IPS DF 6.9 (cell line): ENCODE measurements around the gene NOD2.

Experiments used
- DNase-seq: peaks from one replicate; pipeline ENCODE4 v3.0.0-alpha.2; 2013; ENCODE audit warnings: low read depth, low spot score
- H3K27ac ChIP-seq: one replicate; pipeline ENCODE4 v1.5.1; 2013; ENCODE audit warnings: low read length, control low read depth
- H3K27me3 ChIP-seq: 2 replicates; pipeline ENCODE4 v1.6.1; 2013; ENCODE audit warnings: mild to moderate bottlenecking, low read length; ENCODE audit not compliant: control insufficient read depth, insufficient read depth
- H3K36me3 ChIP-seq: 2 replicates; pipeline ENCODE4 v1.6.1; 2013; ENCODE audit warnings: low read length; ENCODE audit not compliant: control insufficient read depth, insufficient read depth
- H3K4me1 ChIP-seq: 2 replicates; pipeline ENCODE4 v1.6.1; 2013; ENCODE audit warnings: low read length; ENCODE audit not compliant: control insufficient read depth, insufficient read depth
- H3K4me3 ChIP-seq: 2 replicates; pipeline ENCODE4 v1.5.1; 2013; ENCODE audit warnings: mild to moderate bottlenecking, low read length
- H3K9me3 ChIP-seq: 2 replicates; pipeline ENCODE4 v1.6.1; 2013; ENCODE audit warnings: low read length, inconsistent platforms; ENCODE audit not compliant: control insufficient read depth, insufficient read depth
- WGBS: extraction: QIAGEN DNeasy Blood & Tissue Kit; methylation state at CpG from one replicate; pipeline ENCODE4 v1.1.7; 2013; ENCODE audit warnings: mixed read lengths, missing lambda C conversion rate; ENCODE audit not compliant: insufficient read length, insufficient coverage; 5-methylcytosine and 5-hydroxymethylcytosine counted together

The NOD2 gene

GRCh38 chr16:50692644-50692998 is 785 bp upstream of the NOD2 start:
- Histone ChIP-seq H3K4me1 (no peaks in the 10 kb centered on the region), H3K4me3 (no peak overlapping the region), H3K9me3 (no peaks in the 10 kb centered on the region), H3K27me3 (peaks cover 2% of the 10 kb centered on the region; the same call in 1 of the 2 replicates), H3K36me3 (no peaks in the 10 kb centered on the region), H3K27ac (no peak overlapping the region)
- DNase-seq = no peak
- WGBS = 100% methylated on average over 4 of the region's 4 CpGs

DNA sequence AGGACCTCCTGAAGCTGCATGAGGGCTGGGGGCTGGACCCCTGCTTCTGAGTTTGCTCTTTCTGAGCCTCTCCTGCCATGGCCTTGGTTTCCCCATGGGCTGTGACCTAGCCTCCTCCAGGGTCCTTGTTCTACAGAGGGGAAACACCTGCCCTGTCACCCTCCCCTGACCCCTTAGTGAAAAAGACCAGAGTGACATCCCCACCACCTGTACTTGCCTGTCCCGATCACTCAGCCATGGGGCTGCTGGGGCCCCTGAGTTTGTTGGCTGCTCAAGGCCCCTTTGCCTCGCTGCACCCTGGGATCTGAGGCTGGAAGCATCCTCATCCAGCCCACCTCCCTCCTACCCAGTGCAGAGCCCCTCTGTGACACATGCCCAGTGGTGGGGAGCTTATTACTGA is 800 bp downstream of the NOD2 start:
- no peak for DNase-seq
- Histone ChIP-seq H3K4me1 (no peaks in the 10 kb centered on the region), H3K27ac (no peak overlapping the region), H3K36me3 (no peaks in the 10 kb centered on the region), H3K4me3 (no peak overlapping the region), H3K27me3 (peaks cover 2% of the 10 kb centered on the region; the same call in 1 of the 2 replicates), H3K9me3 (no peaks in the 10 kb centered on the region)
- no CpG with 5 or more reads among the region's 2 CpGs for WGBS

DNA sequence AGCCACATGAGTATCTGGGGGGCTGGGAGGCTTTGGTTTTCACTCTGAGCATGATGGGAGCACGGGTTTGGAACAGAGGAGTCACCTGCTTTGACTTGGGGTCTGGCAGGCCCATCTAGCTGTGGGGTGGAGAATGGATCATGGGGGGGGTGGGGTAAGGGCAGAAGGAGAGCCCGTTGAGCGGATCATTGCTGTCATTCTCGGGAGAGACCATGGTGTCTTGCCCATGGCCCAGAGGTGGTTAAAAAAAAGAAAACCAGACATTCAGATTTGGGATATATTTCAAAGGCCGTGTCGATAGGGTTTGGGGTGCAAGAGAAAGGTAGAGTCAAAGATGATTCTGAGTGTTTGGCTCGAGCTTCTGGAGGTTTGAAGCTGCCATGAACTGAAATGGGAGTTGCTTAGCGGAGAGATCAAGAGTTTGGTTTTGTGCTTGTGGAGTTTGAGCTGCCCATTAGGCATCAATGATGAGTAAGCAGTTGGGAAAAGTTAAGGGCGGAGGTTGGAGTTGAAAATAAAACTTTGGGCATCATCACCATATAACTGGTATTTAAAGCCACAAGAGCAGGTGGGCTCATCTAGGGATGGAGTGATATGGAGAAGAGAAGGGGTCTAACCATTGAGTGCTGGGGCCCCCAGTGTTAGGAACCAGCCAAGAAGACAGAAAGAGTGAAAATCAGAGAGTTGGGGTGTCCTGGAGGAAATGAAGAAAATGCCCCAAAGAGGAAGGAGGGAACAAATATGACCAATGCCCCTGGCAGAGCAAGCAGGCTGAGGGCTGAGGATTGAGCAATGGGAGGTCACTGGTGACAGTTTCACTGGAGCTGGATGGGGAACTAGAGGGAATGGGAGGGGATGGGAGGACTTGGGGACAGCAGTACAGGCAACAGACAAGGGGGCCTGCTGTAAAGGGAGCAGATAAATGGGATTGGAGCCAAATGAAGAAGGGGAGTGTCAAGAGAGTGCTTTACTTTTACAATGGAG is 1.9 kb downstream of the NOD2 start:
- DNase-seq = no peak
- Histone ChIP-seq H3K36me3 (no peaks in the 10 kb centered on the region), H3K9me3 (no peaks in the 10 kb centered on the region), H3K27me3 (peaks cover 2% of the 10 kb centered on the region; the same call in 1 of the 2 replicates), H3K27ac (no peak overlapping the region), H3K4me1 (no peaks in the 10 kb centered on the region), H3K4me3 (no peak overlapping the region)
- WGBS = no CpG with 5 or more reads among the region's 9 CpGs

DNA sequence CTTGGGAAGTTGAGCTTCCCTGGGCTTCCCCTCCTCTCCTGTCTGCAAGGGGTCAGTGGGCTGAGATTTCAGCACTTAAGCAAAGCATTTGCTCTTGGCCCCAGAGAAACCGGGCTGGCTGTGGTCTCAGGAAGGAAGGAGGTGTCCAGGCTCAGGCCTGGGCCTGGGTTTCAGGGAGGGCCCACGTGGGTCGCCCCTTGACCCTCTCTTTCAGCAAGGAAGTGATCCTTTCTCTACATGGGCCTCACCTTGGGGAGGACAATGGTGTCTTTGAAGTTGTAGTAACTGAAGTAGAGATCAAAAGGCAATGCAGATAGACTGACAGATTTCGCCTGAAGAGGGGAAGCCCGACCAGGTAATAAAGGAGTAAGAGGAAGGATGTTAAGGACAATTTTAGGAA is 2.7 kb downstream of the NOD2 start:
- WGBS = no CpG with 5 or more reads among the region's 5 CpGs
- no peaks in the 10 kb centered on the region for H3K4me1 ChIP-seq
- no peaks in the 10 kb centered on the region for H3K36me3 ChIP-seq
- peaks cover 2% of the 10 kb centered on the region; the same call in 1 of the 2 replicates for H3K27me3 ChIP-seq
- H3K9me3 ChIP-seq = no peaks in the 10 kb centered on the region
- no peak overlapping the region for H3K4me3 ChIP-seq
- H3K27ac ChIP-seq = no peak overlapping the region
- DNase-seq = no peak

- no peak overlapping the region for H3K27ac ChIP-seq
- H3K27me3 ChIP-seq = peaks cover 2% of the 10 kb centered on the region; the same call in 1 of the 2 replicates
- no peaks in the 10 kb centered on the region for H3K4me1 ChIP-seq
- DNase-seq = no peak
- H3K36me3 ChIP-seq = no peaks in the 10 kb centered on the region
- WGBS = no CpG with 5 or more reads among the region's 15 CpGs
- H3K4me3 ChIP-seq = no peak overlapping the region
- no peaks in the 10 kb centered on the region for H3K9me3 ChIP-seq
Measured at GRCh38 chr16:50696575-50697420, 3.4 kb downstream of the NOD2 start.

- Histone ChIP-seq H3K9me3 (no peaks in the 10 kb centered on the region), H3K27me3 (peaks cover 2% of the 10 kb centered on the region; the same call in 1 of the 2 replicates), H3K4me1 (no peaks in the 10 kb centered on the region), H3K27ac (no peak overlapping the region), H3K4me3 (no peak overlapping the region), H3K36me3 (no peaks in the 10 kb centered on the region)
- WGBS = no CpG with 5 or more reads among the region's 5 CpGs
- no peak for DNase-seq
Measured at GRCh38 chr16:50697421-50697715, 4.0 kb downstream of the NOD2 start.

GRCh38 chr16:50697881-50698767 is 4.7 kb downstream of the NOD2 start:
- no peaks in the 10 kb centered on the region for H3K36me3 ChIP-seq
- no peak for DNase-seq
- H3K4me1 ChIP-seq = no peaks in the 10 kb centered on the region
- H3K9me3 ChIP-seq = no peaks in the 10 kb centered on the region
- no CpG with 5 or more reads among the region's 19 CpGs for WGBS
- H3K27ac ChIP-seq = no peak overlapping the region
- H3K4me3 ChIP-seq = no peak overlapping the region
- H3K27me3 ChIP-seq = peaks cover 2% of the 10 kb centered on the region; the same call in 1 of the 2 replicates

DNA sequence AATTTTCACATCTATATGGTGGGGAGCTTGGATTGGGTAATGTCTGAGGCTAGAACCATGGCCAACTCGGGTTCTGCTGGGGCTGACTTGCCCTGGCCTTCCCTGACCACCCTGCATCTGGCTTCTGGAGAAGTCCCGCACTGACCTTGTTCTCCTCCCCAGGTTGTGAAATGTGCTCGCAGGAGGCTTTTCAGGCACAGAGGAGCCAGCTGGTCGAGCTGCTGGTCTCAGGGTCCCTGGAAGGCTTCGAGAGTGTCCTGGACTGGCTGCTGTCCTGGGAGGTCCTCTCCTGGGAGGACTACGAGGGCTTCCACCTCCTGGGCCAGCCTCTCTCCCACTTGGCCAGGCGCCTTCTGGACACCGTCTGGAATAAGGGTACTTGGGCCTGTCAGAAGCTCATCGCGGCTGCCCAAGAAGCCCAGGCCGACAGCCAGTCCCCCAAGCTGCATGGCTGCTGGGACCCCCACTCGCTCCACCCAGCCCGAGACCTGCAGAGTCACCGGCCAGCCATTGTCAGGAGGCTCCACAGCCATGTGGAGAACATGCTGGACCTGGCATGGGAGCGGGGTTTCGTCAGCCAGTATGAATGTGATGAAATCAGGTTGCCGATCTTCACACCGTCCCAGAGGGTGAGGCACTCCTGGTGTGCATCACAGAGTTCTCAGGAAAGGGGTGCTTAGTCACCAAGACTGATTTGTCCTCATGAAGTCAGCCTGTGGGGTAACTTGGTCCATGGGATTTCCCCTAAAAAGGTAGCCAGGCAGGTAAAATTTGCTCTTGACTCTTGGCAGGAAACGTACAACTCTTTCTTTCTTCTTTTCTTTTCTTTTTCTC is 6.1 kb downstream of the NOD2 start:
- Histone ChIP-seq H3K4me1 (no peaks in the 10 kb centered on the region), H3K4me3 (no peak overlapping the region), H3K9me3 (peaks cover 1% of the 10 kb centered on the region; the same call in 1 of the 2 replicates), H3K36me3 (no peaks in the 10 kb centered on the region), H3K27ac (no peak overlapping the region), H3K27me3 (no peaks in the 10 kb centered on the region)
- WGBS = no CpG with 5 or more reads among the region's 19 CpGs
- no peak for DNase-seq

- WGBS = no CpG with 5 or more reads among the region's 3 CpGs
- peaks cover 1% of the 10 kb centered on the region; the same call in 1 of the 2 replicates for H3K9me3 ChIP-seq
- DNase-seq = no peak
- H3K27ac ChIP-seq = no peak overlapping the region
- no peaks in the 10 kb centered on the region for H3K27me3 ChIP-seq
- H3K4me3 ChIP-seq = no peak overlapping the region
- H3K36me3 ChIP-seq = no peaks in the 10 kb centered on the region
- H3K4me1 ChIP-seq = no peaks in the 10 kb centered on the region
Measured at GRCh38 chr16:50702725-50703124, 9.3 kb downstream of the NOD2 start.
